H9 (cell line): ENCODE measurements around the gene HHAT. TPM values are rescaled to one million over a fixed set of nuclear protein-coding genes. Genes with fewer than 3 reads are reported as not detected.

Source experiments
- DNase-seq: peaks from one replicate; pipeline ENCODE4 v3.0.0-alpha.2; 2017
- H2AFZ ChIP-seq: one replicate; pipeline ENCODE4 v1.6.1; 2013; ENCODE audit warnings: mild to moderate bottlenecking, low read length, control low read depth, moderate library complexity
- H2AK5ac ChIP-seq: 2 replicates; pipeline ENCODE4 v1.6.1; 2013; ENCODE audit warnings: low read length, control low read depth, mixed read lengths; ENCODE audit not compliant: insufficient read length
- H2BK120ac ChIP-seq: one replicate; pipeline ENCODE4 v1.6.1; 2013; ENCODE audit warnings: low read depth, mild to moderate bottlenecking, low read length, control low read depth, inconsistent platforms; ENCODE audit not compliant: poor library complexity, severe bottlenecking
- H2BK12ac ChIP-seq: 2 replicates; pipeline ENCODE4 v1.6.1; 2013; ENCODE audit warnings: low read length, control low read depth, mixed read lengths, low read depth; ENCODE audit not compliant: insufficient read length
- H2BK15ac ChIP-seq: 2 replicates; pipeline ENCODE4 v1.6.1; 2013; ENCODE audit warnings: low read depth, low read length, control low read depth
- H2BK20ac ChIP-seq: one replicate; pipeline ENCODE4 v1.6.1; 2013; ENCODE audit warnings: low read depth, mild to moderate bottlenecking, low read length, control low read depth, inconsistent platforms; ENCODE audit not compliant: poor library complexity, severe bottlenecking
- H2BK5ac ChIP-seq: 2 replicates; pipeline ENCODE4 v1.6.1; 2013; ENCODE audit warnings: low read length, control low read depth, mixed read lengths; ENCODE audit not compliant: insufficient read length
- H3K14ac ChIP-seq: 2 replicates; pipeline ENCODE4 v1.6.1; 2013; ENCODE audit warnings: low read length, control low read depth; ENCODE audit not compliant: insufficient read depth
- H3K18ac ChIP-seq: 2 replicates; pipeline ENCODE4 v1.6.1; 2013; ENCODE audit warnings: low read depth, mild to moderate bottlenecking, mixed read lengths, low read length, control low read depth; ENCODE audit not compliant: insufficient read length
- H3K23ac ChIP-seq: 2 replicates; pipeline ENCODE4 v1.6.1; 2013; ENCODE audit warnings: low read length, control low read depth, mixed read lengths, low read depth; ENCODE audit not compliant: insufficient read length
- H3K23me2 ChIP-seq: 2 replicates; pipeline ENCODE4 v1.6.1; 2013; ENCODE audit warnings: low read depth, mild to moderate bottlenecking, mixed read lengths, low read length, control low read depth; ENCODE audit not compliant: insufficient read length, poor library complexity, severe bottlenecking
- H3K27ac ChIP-seq: 2 replicates; pipeline ENCODE4 v1.5.1; 2013; ENCODE audit warnings: low read length, control low read depth, mixed read lengths, low read depth; ENCODE audit not compliant: insufficient read length
- H3K27me3 ChIP-seq: 2 replicates; pipeline ENCODE4 v1.6.1; 2013; ENCODE audit warnings: low read length, control low read depth, inconsistent platforms; ENCODE audit not compliant: insufficient read depth
- H3K4ac ChIP-seq: 2 replicates; pipeline ENCODE4 v1.6.1; 2013; ENCODE audit warnings: low read depth, mild to moderate bottlenecking, control low read depth, inconsistent platforms, low read length, moderate library complexity
- H3K4me1 ChIP-seq: 2 replicates; pipeline ENCODE4 v1.6.1; 2013; ENCODE audit warnings: low read length, control low read depth, inconsistent platforms; ENCODE audit not compliant: insufficient read depth
- H3K4me2 ChIP-seq: 2 replicates; pipeline ENCODE4 v1.6.1; 2013; ENCODE audit warnings: low read length, control low read depth, mixed read lengths; ENCODE audit not compliant: insufficient read length, insufficient read depth
- H3K56ac ChIP-seq: 2 replicates; pipeline ENCODE4 v1.6.1; 2013; ENCODE audit warnings: low read depth, mild to moderate bottlenecking, mixed read lengths, low read length, control low read depth; ENCODE audit not compliant: insufficient read length
- H3K79me1 ChIP-seq: 2 replicates; pipeline ENCODE4 v1.6.1; 2013; ENCODE audit warnings: low read depth, mild to moderate bottlenecking, moderate library complexity, low read length, control low read depth, inconsistent platforms; ENCODE audit not compliant: insufficient read depth, poor library complexity, severe bottlenecking
- H3K79me2 ChIP-seq: 2 replicates; pipeline ENCODE4 v1.6.1; 2013; ENCODE audit warnings: low read length, control low read depth, inconsistent platforms; ENCODE audit not compliant: insufficient read depth
- H3K9ac ChIP-seq: 2 replicates; pipeline ENCODE4 v1.6.1; 2013; ENCODE audit warnings: low read length, control low read depth, mixed read lengths; ENCODE audit not compliant: insufficient read length; ENCODE audit errors: extremely low read depth
- H3K9me3 ChIP-seq: one replicate; pipeline ENCODE4 v1.6.1; 2013; ENCODE audit warnings: low read depth, low read length, inconsistent platforms; ENCODE audit not compliant: control insufficient read depth
- H3T11ph ChIP-seq: one replicate; pipeline ENCODE4 v1.6.1; 2013; ENCODE audit warnings: mild to moderate bottlenecking, low read length, control low read depth, inconsistent platforms
- H4K20me1 ChIP-seq: one replicate; pipeline ENCODE4 v1.6.1; 2013; ENCODE audit not compliant: control insufficient read depth, insufficient read length, insufficient read depth
- H4K5ac ChIP-seq: 2 replicates; pipeline ENCODE4 v1.6.1; 2013; ENCODE audit warnings: low read depth, mild to moderate bottlenecking, mixed read lengths, low read length, control low read depth; ENCODE audit not compliant: insufficient read length
- H4K8ac ChIP-seq: replicated peaks from 2 replicates; pipeline ENCODE4 v1.6.1; 2013; ENCODE audit warnings: low read length, control low read depth, mixed read lengths, low read depth; ENCODE audit not compliant: insufficient read length
- H4K91ac ChIP-seq: 2 replicates; pipeline ENCODE4 v1.6.1; 2013; ENCODE audit warnings: low read depth, mild to moderate bottlenecking, moderate library complexity, mixed read lengths, low read length, control low read depth; ENCODE audit not compliant: insufficient read length
- H3K27ac Mint-ChIP-seq, 3 experiments: 2 replicates in 2 of 3; 3 replicates in 1 of 3; pipeline ENCODE4 v1.8.0; 2020 to 2021; ENCODE audit warnings: mixed read lengths in 3 of 3, mild to moderate bottlenecking in 1 of 3, moderate library complexity in 1 of 3
- H3K27me3 Mint-ChIP-seq: 2 replicates; pipeline ENCODE4 v1.8.0; 2021; ENCODE audit warnings: low read depth, mild to moderate bottlenecking, moderate library complexity, mixed read lengths
- H3K36me3 Mint-ChIP-seq, 3 experiments: 2 replicates in 2 of 3; 3 replicates in 1 of 3; pipeline ENCODE4 v1.8.0; 2020 to 2021; ENCODE audit warnings: low read depth in 3 of 3, mixed read lengths in 3 of 3; ENCODE audit not compliant: insufficient read depth in 1 of 3
- H3K4me1 Mint-ChIP-seq, 2 experiments: 2 replicates each; pipeline ENCODE4 v1.8.0; 2020; ENCODE audit warnings: mixed read lengths in 2 of 2
- H3K4me3 Mint-ChIP-seq, 2 experiments: 2 replicates in 1 of 2; 3 replicates in 1 of 2; pipeline ENCODE4 v1.8.0; 2020 to 2021; ENCODE audit warnings: mild to moderate bottlenecking in 2 of 2, mixed read lengths in 2 of 2, moderate library complexity in 1 of 2
- H3K9me3 Mint-ChIP-seq, 2 experiments: 2 replicates in 1 of 2; 3 replicates in 1 of 2; pipeline ENCODE4 v1.8.0; 2020; ENCODE audit warnings: mild to moderate bottlenecking in 2 of 2, mixed read lengths in 2 of 2, moderate library complexity in 1 of 2
- CTCF ChIP-seq: fragments of 200-600 bp; sonication (generic); conservative IDR thresholded peaks from 3 replicates; pipeline ENCODE4 v1.8.0; 2021; ENCODE audit warnings: antibody characterized with exemption, mild to moderate bottlenecking
- WGBS: extraction: QIAGEN DNeasy Blood & Tissue Kit; methylation state at CpG from one replicate; pipeline ENCODE4 v1.1.7; 2013; ENCODE audit warnings: missing lambda C conversion rate, low lambda C conversion rate, mixed read lengths; ENCODE audit not compliant: insufficient read length; ENCODE audit errors: extremely low coverage; 5-methylcytosine and 5-hydroxymethylcytosine counted together
- total RNA-seq: library from RNA; stranded (reverse); gene quantifications from 2 replicates; pipeline ENCODE4 v1.2.1, GENCODE V29; 2021

HHAT gene
- total RNA-seq, 1 experiment from 2014 or later = 0.48 TPM

- Histone ChIP-seq H4K8ac (no peak overlapping the region), H2BK12ac (no peak overlapping the region), H4K91ac (no peak overlapping the region), H3K9me3 (no peaks in the 10 kb centered on the region), H3K14ac (no peak overlapping the region), H3K23ac (no peak overlapping the region), H3K27ac (no peak overlapping the region), H4K5ac (no peak overlapping the region), H2BK20ac (no peak overlapping the region), H2BK120ac (no peak overlapping the region), H2BK5ac (no peak overlapping the region), H2BK15ac (no peak overlapping the region), H3K4me1 (no peaks in the 10 kb centered on the region), H3K9ac (no peak overlapping the region), H3K23me2 (peaks cover 2% of the 10 kb centered on the region), H4K20me1 (no peaks in the 10 kb centered on the region), H3K79me2 (no peaks in the 10 kb centered on the region), H2AK5ac (no peak overlapping the region), H3K27me3 (no peaks in the 10 kb centered on the region), H3K79me1 (no peaks in the 10 kb centered on the region), H3K4ac (no peak overlapping the region), H3K4me2 (no peak overlapping the region), H3K18ac (no peak overlapping the region), H3K56ac (no peak overlapping the region), H3T11ph (no peak overlapping the region), H2AFZ (no peak overlapping the region)
- no CpG with 5 or more reads among the region's 1 CpG for WGBS
- Mint-ChIP-seq H3K27ac (no peak overlapping the region), H3K4me3 (no peak overlapping the region), H3K9me3 (no peaks in the 10 kb centered on the region), H3K36me3 (no peaks in the 10 kb centered on the region), H3K4me1 (peaks cover 10 to 12% of the 10 kb centered on the region in 2 experiments), H3K27me3 (peaks cover 26% of the 10 kb centered on the region)
- no peak for TF ChIP-seq CTCF
- DNase-seq = no peak
Measured at GRCh38 chr1:210313921-210314320, 14.8 kb upstream of the HHAT start.
